Measurements from ENCODE around the gene STEAP3.

DNA sequence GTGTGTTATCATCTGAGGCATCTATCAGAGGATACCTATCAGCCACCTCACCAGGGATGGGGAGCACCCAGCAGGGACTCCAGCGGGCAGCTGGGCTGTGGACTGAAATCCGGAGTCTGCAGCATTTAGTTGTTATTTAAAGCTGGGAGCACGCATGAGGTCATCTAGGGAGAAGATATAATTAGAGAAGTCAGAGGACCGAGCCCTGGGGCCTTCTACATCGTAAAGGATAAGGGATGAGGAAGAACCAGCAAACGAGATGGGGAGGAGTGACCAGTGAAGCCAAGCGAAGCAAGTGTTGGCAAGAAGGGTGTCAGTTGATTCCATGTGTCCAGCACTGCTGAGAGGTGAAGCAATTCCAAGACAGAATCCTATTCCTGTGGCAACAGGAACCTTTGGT lies 70.3 kb downstream of the STEAP3 start:
- TF ChIP-seq, protein P1, sequence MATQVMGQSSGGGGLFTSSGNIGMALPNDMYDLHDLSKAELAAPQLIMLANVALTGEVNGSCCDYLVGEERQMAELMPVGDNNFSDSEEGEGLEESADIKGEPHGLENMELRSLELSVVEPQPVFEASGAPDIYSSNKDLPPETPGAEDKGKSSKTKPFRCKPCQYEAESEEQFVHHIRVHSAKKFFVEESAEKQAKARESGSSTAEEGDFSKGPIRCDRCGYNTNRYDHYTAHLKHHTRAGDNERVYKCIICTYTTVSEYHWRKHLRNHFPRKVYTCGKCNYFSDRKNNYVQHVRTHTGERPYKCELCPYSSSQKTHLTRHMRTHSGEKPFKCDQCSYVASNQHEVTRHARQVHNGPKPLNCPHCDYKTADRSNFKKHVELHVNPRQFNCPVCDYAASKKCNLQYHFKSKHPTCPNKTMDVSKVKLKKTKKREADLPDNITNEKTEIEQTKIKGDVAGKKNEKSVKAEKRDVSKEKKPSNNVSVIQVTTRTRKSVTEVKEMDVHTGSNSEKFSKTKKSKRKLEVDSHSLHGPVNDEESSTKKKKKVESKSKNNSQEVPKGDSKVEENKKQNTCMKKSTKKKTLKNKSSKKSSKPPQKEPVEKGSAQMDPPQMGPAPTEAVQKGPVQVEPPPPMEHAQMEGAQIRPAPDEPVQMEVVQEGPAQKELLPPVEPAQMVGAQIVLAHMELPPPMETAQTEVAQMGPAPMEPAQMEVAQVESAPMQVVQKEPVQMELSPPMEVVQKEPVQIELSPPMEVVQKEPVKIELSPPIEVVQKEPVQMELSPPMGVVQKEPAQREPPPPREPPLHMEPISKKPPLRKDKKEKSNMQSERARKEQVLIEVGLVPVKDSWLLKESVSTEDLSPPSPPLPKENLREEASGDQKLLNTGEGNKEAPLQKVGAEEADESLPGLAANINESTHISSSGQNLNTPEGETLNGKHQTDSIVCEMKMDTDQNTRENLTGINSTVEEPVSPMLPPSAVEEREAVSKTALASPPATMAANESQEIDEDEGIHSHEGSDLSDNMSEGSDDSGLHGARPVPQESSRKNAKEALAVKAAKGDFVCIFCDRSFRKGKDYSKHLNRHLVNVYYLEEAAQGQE (IDR thresholded peaks at IDR 0.05; ENCODE audit: low read depth): no peak
- TF ChIP-seq POLR2A (IDR thresholded peaks at IDR 0.05; ENCODE audit: borderline replicate concordance, extremely low read depth, insufficient read depth, insufficient read length) (no peak), EZH2 (IDR thresholded peaks at IDR 0.05) (no peak), SIN3A (IDR thresholded peaks at IDR 0.05; ENCODE audit: low read depth) (no peak), CBX3 (IDR thresholded peaks at IDR 0.05; ENCODE audit: low read depth) (no peak)
- TF ChIP-seq, protein P2, sequence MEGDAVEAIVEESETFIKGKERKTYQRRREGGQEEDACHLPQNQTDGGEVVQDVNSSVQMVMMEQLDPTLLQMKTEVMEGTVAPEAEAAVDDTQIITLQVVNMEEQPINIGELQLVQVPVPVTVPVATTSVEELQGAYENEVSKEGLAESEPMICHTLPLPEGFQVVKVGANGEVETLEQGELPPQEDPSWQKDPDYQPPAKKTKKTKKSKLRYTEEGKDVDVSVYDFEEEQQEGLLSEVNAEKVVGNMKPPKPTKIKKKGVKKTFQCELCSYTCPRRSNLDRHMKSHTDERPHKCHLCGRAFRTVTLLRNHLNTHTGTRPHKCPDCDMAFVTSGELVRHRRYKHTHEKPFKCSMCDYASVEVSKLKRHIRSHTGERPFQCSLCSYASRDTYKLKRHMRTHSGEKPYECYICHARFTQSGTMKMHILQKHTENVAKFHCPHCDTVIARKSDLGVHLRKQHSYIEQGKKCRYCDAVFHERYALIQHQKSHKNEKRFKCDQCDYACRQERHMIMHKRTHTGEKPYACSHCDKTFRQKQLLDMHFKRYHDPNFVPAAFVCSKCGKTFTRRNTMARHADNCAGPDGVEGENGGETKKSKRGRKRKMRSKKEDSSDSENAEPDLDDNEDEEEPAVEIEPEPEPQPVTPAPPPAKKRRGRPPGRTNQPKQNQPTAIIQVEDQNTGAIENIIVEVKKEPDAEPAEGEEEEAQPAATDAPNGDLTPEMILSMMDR (IDR thresholded peaks at IDR 0.05 in 2 of 3, conservative IDR thresholded peaks at IDR 0.05 in 1 of 3; ENCODE audit: borderline replicate concordance in 1 of 3, insufficient read depth in 1 of 3, low read depth in 2 of 3, low read length in 2 of 3): no peak
- TF ChIP-seq, protein P3, sequence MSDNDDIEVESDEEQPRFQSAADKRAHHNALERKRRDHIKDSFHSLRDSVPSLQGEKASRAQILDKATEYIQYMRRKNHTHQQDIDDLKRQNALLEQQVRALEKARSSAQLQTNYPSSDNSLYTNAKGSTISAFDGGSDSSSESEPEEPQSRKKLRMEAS (IDR thresholded peaks at IDR 0.05): no peak
- TF ChIP-seq, protein P4, sequence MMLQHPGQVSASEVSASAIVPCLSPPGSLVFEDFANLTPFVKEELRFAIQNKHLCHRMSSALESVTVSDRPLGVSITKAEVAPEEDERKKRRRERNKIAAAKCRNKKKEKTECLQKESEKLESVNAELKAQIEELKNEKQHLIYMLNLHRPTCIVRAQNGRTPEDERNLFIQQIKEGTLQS (IDR thresholded peaks at IDR 0.05): no peak

Measured in HCT116 (cell line).